Keratinocyte (primary cell): ENCODE data around the gene SMG9. TPM values are rescaled to one million over a fixed set of nuclear protein-coding genes. Genes with fewer than 3 reads are reported as not detected.

Experiments
- DNase-seq: peaks from one replicate; pipeline ENCODE4 v3.0.0-alpha.2; 2011; ENCODE audit warnings: low read depth, missing footprints, low spot score
- FAIRE-seq: peaks from 2 replicates; lab custom pipeline; 2011; peaks lifted over from hg19 to GRCh38; lab: Jason Lieb, UNC
- H2AFZ ChIP-seq: 2 replicates; pipeline ENCODE4 v1.6.0; 2012; ENCODE audit warnings: low read length, control low read depth, inconsistent platforms; ENCODE audit not compliant: control insufficient read depth
- H3K27ac ChIP-seq: 2 replicates; pipeline ENCODE4 v1.5.1; 2011; ENCODE audit warnings: low read length; ENCODE audit not compliant: control insufficient read depth, insufficient read depth
- H3K27me3 ChIP-seq: 3 replicates; pipeline ENCODE4 v1.6.0; 2011; ENCODE audit warnings: low read length; ENCODE audit not compliant: control insufficient read depth, insufficient read depth; ENCODE audit errors: extremely low read depth
- H3K36me3 ChIP-seq, 2 experiments: 2 replicates in 1 of 2; 3 replicates in 1 of 2; pipeline ENCODE4 v1.5.1; 2011; ENCODE audit warnings: low read length in 2 of 2, mild to moderate bottlenecking in 1 of 2; ENCODE audit not compliant: control insufficient read depth in 2 of 2, insufficient read depth in 2 of 2; ENCODE audit errors: extremely low read depth in 1 of 2
- H3K4me1 ChIP-seq: 3 replicates; pipeline ENCODE4 v1.5.1; 2011; ENCODE audit warnings: low read length; ENCODE audit not compliant: control insufficient read depth, insufficient read depth; ENCODE audit errors: extremely low read depth
- H3K4me2 ChIP-seq: 3 replicates; pipeline ENCODE4 v1.6.0; 2011; ENCODE audit warnings: low read depth, low read length; ENCODE audit not compliant: control insufficient read depth, insufficient read depth; ENCODE audit errors: extremely low read depth
- H3K4me3 ChIP-seq, 3 experiments: fragments of 200-600 bp in 1 of 3; sonication (generic) in 1 of 3; 2 replicates in 2 of 3; 3 replicates in 1 of 3; pipeline ENCODE4 v1.5.1; 2011 to 2016; ENCODE audit warnings: low read length in 3 of 3, mild to moderate bottlenecking in 3 of 3, control low read depth in 2 of 3, inconsistent platforms in 1 of 3, low read depth in 1 of 3, mixed read lengths in 1 of 3, mixed run types in 1 of 3, moderate library complexity in 1 of 3; ENCODE audit not compliant: control insufficient read depth in 2 of 3, insufficient read depth in 2 of 3; ENCODE audit errors: extremely low read depth in 1 of 3
- H3K79me2 ChIP-seq: 2 replicates; pipeline ENCODE4 v1.6.0; 2012; ENCODE audit warnings: low read length; ENCODE audit not compliant: control insufficient read depth, insufficient read depth
- H3K9ac ChIP-seq: 3 replicates; pipeline ENCODE4 v1.6.0; 2011; ENCODE audit warnings: low read length; ENCODE audit not compliant: control insufficient read depth, insufficient read depth; ENCODE audit errors: extremely low read depth
- H3K9me1 ChIP-seq: 3 replicates; pipeline ENCODE4 v1.6.0; 2011; ENCODE audit warnings: low read length; ENCODE audit not compliant: control insufficient read depth, insufficient read depth; ENCODE audit errors: extremely low read depth
- H3K9me3 ChIP-seq: 2 replicates; pipeline ENCODE4 v1.5.1; 2012; ENCODE audit warnings: low read depth, low read length; ENCODE audit not compliant: control insufficient read depth
- H4K20me1 ChIP-seq: 3 replicates; pipeline ENCODE4 v1.6.0; 2011; ENCODE audit warnings: low read length; ENCODE audit not compliant: control insufficient read depth, insufficient read depth; ENCODE audit errors: extremely low read depth
- EZH2 ChIP-seq: IDR thresholded peaks from one replicate; pipeline ENCODE4 v1.6.1; 2012; ENCODE audit warnings: inconsistent platforms, mild to moderate bottlenecking, low read length, moderate library complexity
- dilution Hi-C: fragments of 300-500 bp; cut with MboI; formaldehyde crosslinking; loops from one replicate; pipeline ENCODE4 v1.7.0; 2020; ENCODE audit warnings: low sequenced_read_pairs; ENCODE audit not compliant: extremely low pct_ligation_motif_present
- polyA plus RNA-seq, 5 experiments: library from polyadenylated mRNA; depleted of rRNA in 3 of 5; stranded (reverse) in 3 of 5; stranded (forward) in 1 of 5; unstranded in 1 of 5; fragments of >200 nt; gene quantifications; 1 replicate in 1 of 5; 2 replicates in 3 of 5; 3 replicates in 1 of 5; pipeline versions ENCODE4 v1.2.1 to v1.2.3, GENCODE V29; 2011 to 2012; ENCODE audit warnings: missing spikeins in 2 of 5, low read depth in 1 of 5, low replicate concordance in 1 of 5
- TF ChIP-seq, protein P1 (sequence below), 3 experiments: IDR thresholded peaks in 1 of 3; conservative IDR thresholded peaks in 1 of 3; optimal IDR thresholded peaks in 1 of 3; 2 replicates in 2 of 3; 3 replicates in 1 of 3; pipeline versions ENCODE3 to v1.5.1; 2011; ENCODE audit warnings: low read length in 3 of 3, mild to moderate bottlenecking in 3 of 3, moderate library complexity in 2 of 3, control low read depth in 1 of 3, inconsistent platforms in 1 of 3; ENCODE audit not compliant: insufficient read depth in 2 of 3; ENCODE audit errors: extremely low read depth in 1 of 3

Gene SMG9
- polyA plus RNA-seq, 1 donor (not counting 4 experiments of a cell fraction or from before 2014, with no cell fraction given): 15.6 TPM

DNA sequence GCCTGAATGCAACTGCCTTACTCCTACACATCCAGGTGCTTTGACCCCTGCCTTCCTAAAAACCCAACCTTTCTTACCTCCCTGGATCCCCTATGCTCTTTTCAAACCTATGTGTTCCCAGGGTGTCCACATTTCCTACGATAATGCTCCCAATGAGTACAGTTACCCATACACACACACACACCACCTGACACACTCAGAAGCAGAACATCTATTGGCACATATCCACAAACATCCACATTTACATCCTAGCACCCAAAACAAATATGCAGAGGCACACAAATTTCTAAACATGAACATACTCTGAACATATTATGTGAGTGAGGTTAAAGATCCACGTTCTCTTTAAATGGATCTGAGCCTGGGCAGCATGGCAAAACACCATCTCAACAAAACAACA is 62.4 kb downstream of the SMG9 start:
- DNase-seq: no peak

DNA sequence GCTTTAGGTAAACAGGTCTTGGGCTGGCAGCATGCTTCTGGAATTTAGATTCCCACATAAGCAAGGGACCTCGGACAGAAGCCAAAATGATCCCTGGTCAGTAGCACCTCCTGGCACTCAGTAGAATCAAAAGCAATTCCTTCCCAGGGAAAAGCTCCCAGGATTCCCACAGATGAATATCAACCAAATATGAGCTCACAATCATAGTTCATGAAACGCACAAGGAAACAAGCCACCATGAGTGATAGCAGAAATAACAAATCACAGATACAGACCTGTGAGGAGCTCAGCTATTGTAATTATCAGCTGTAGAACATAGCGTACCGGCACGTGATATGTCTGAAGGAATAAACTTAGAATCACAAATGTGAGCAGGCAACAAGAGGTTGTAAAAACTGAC is 63.0 kb downstream of the SMG9 start:
- peaks cover under 1% of the 10 kb centered on the region for H3K9me1 ChIP-seq
- H3K27me3 ChIP-seq: no peaks in the 10 kb centered on the region
- dilution Hi-C loops: no loop called here
- FAIRE-seq (no peak), DNase-seq (no peak)
- H2AFZ ChIP-seq: no peak overlapping the region
- H3K36me3 ChIP-seq: no peaks in the 10 kb centered on the region
- H3K9ac ChIP-seq: no peak overlapping the region
- H3K9me3 ChIP-seq: peaks cover 3% of the 10 kb centered on the region
- no peaks in the 10 kb centered on the region for H3K79me2 ChIP-seq
- H3K4me3 ChIP-seq: no peak overlapping the region
- H3K27ac ChIP-seq: no peak overlapping the region
- H3K4me1 ChIP-seq: peaks cover 11% of the 10 kb centered on the region
- no peak for TF ChIP-seq EZH2
- TF ChIP-seq, protein P1, sequence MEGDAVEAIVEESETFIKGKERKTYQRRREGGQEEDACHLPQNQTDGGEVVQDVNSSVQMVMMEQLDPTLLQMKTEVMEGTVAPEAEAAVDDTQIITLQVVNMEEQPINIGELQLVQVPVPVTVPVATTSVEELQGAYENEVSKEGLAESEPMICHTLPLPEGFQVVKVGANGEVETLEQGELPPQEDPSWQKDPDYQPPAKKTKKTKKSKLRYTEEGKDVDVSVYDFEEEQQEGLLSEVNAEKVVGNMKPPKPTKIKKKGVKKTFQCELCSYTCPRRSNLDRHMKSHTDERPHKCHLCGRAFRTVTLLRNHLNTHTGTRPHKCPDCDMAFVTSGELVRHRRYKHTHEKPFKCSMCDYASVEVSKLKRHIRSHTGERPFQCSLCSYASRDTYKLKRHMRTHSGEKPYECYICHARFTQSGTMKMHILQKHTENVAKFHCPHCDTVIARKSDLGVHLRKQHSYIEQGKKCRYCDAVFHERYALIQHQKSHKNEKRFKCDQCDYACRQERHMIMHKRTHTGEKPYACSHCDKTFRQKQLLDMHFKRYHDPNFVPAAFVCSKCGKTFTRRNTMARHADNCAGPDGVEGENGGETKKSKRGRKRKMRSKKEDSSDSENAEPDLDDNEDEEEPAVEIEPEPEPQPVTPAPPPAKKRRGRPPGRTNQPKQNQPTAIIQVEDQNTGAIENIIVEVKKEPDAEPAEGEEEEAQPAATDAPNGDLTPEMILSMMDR (optimal IDR thresholded peaks at IDR 0.05 in 1 of 3, IDR thresholded peaks at IDR 0.05 in 1 of 3, conservative IDR thresholded peaks at IDR 0.05 in 1 of 3; ENCODE audit: extremely low read depth in 1 of 3, insufficient read depth in 2 of 3, low read length in 3 of 3): no peak
- no peaks in the 10 kb centered on the region for H4K20me1 ChIP-seq
- H3K4me2 ChIP-seq: no peak overlapping the region

More for the DNA sequence above, 62.4 kb downstream of the SMG9 start:
- H3K27ac ChIP-seq: no peak overlapping the region
- H4K20me1 ChIP-seq: no peaks in the 10 kb centered on the region
- dilution Hi-C loops: no loop called here
- no peaks in the 10 kb centered on the region for H3K36me3 ChIP-seq
- no peak overlapping the region for H3K4me3 ChIP-seq
- no peak overlapping the region for H3K4me2 ChIP-seq
- peaks cover 3% of the 10 kb centered on the region for H3K9me3 ChIP-seq
- peaks cover 5% of the 10 kb centered on the region for H3K4me1 ChIP-seq
- FAIRE-seq: no peak
- H3K9me1 ChIP-seq: no peaks in the 10 kb centered on the region
- no peaks in the 10 kb centered on the region for H3K27me3 ChIP-seq
- no peak overlapping the region for H3K9ac ChIP-seq
- H3K79me2 ChIP-seq: no peaks in the 10 kb centered on the region
- TF ChIP-seq EZH2: no peak
- TF ChIP-seq, protein P1 (optimal IDR thresholded peaks at IDR 0.05 in 1 of 3, IDR thresholded peaks at IDR 0.05 in 1 of 3, conservative IDR thresholded peaks at IDR 0.05 in 1 of 3; ENCODE audit: extremely low read depth in 1 of 3, insufficient read depth in 2 of 3, low read length in 3 of 3): no peak
- no peak overlapping the region for H2AFZ ChIP-seq
